ENCODE data around the gene ORC6. TPM values are rescaled to one million over a fixed set of nuclear protein-coding genes. Genes with fewer than 3 reads are reported as not detected.

Gene ORC6
- polyA plus RNA-seq, 2 donors = 7.7 to 9.0 TPM

DNA sequence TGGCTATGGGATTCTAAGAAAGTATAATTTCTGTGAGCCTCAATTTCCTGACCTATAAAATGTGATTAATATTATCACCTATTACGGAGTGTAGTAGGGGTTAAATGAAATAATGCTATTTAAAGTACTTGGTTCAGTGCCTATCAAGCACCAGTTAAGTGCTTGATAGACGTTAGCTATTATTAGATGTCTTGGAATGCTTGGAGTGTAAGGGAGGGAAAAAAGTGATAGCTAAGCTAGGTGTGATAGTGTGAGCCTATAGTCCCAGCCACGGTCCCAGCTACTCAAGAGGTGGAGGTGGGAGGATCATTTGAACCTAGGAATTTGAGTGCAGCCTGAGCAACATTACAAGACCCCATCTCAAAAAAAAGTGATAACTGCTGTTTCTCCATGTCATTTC lies 7.5 kb downstream of the ORC6 start:
- Histone ChIP-seq H3K4me3 (ENCODE audit: low read depth in 1 of 2, low read length in 2 of 2) (no peak overlapping the region), H3K9me3 (ENCODE audit: control insufficient read depth in 2 of 2, insufficient read depth in 1 of 2, low read depth in 1 of 2, low read length in 1 of 2) (no peaks in the 10 kb centered on the region), H3K4me1 (ENCODE audit: control insufficient read depth in 2 of 2, insufficient read depth in 2 of 2, low read length in 1 of 2) (no peaks in the 10 kb centered on the region), H3K36me3 (ENCODE audit: control insufficient read depth in 2 of 2, insufficient read depth in 2 of 2, low read length in 1 of 2) (no peaks in the 10 kb centered on the region), H3K27ac (ENCODE audit: low read depth in 2 of 2, low read length in 1 of 2) (no peak overlapping the region), H3K27me3 (ENCODE audit: control insufficient read depth in 1 of 2, insufficient read depth in 2 of 2, low read length in 2 of 2) (no peaks in the 10 kb centered on the region)
- 73 to 82% methylated on average over 3 of the region's 3 CpGs for WGBS, 2 donors

DNA sequence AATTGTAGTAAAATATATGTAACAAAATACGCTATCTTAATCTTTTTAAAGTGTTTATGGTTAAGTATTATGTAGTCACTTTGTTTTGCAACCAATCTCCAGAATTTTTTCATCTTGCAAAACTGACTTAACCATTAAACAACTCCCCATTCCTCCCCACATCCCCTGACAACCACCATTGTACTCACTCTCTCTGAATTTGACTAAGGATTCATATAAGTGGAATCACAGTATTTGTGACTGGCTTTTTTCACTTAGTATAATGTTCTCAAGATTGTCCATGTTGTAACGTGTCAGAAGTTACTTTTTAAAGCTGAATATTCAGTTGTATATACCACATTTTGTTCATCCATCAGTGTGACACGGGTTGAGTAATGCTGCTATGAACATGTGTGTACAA lies 10.6 kb downstream of the ORC6 start:
- Histone ChIP-seq H3K4me1 (ENCODE audit: control insufficient read depth in 2 of 2, insufficient read depth in 2 of 2, low read length in 1 of 2) (no peaks in the 10 kb centered on the region), H3K9me3 (ENCODE audit: control insufficient read depth in 2 of 2, insufficient read depth in 1 of 2, low read depth in 1 of 2, low read length in 1 of 2) (no peaks in the 10 kb centered on the region), H3K36me3 (ENCODE audit: control insufficient read depth in 2 of 2, insufficient read depth in 2 of 2, low read length in 1 of 2) (no peaks in the 10 kb centered on the region), H3K4me3 (ENCODE audit: low read depth in 1 of 2, low read length in 2 of 2) (no peak overlapping the region), H3K27me3 (ENCODE audit: control insufficient read depth in 1 of 2, insufficient read depth in 2 of 2, low read length in 2 of 2) (no peaks in the 10 kb centered on the region), H3K27ac (ENCODE audit: low read depth in 2 of 2, low read length in 1 of 2) (no peak overlapping the region)
- 90 to 95% methylated on average over 3 of the region's 3 CpGs for WGBS, 2 donors

DNA sequence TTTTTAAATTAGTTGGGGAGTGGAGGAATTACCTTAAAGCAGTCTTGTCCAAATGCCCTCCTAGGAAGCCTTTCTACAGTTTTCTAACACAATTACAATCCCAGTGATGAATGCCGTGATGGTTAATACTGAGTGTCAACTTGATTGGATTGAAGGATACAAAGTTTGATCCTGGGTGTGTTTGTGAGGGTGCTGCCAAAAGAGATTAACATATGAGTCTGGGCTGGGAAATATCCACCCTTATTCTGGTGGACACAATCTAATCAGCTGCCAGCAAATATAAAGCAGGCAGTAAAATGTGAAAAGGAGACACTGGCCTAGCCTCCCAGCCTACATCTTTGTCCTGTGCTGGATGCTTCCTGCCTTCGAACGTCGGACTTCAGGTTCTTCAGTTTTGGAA lies 12.2 kb downstream of the ORC6 start:
- H3K4me3 ChIP-seq (ENCODE audit: low read depth in 1 of 2, low read length in 2 of 2) = no peak overlapping the region
- no peaks in the 10 kb centered on the region for H3K4me1 ChIP-seq (ENCODE audit: control insufficient read depth in 2 of 2, insufficient read depth in 2 of 2, low read length in 1 of 2)
- H3K9me3 ChIP-seq (ENCODE audit: control insufficient read depth in 2 of 2, insufficient read depth in 1 of 2, low read depth in 1 of 2, low read length in 1 of 2) = no peaks in the 10 kb centered on the region
- WGBS, 2 donors = 83 to 91% methylated on average over 4 of the region's 4 CpGs
- no peaks in the 10 kb centered on the region for H3K27me3 ChIP-seq (ENCODE audit: control insufficient read depth in 1 of 2, insufficient read depth in 2 of 2, low read length in 2 of 2)
- no peak overlapping the region for H3K27ac ChIP-seq (ENCODE audit: low read depth in 2 of 2, low read length in 1 of 2)
- no peaks in the 10 kb centered on the region for H3K36me3 ChIP-seq (ENCODE audit: control insufficient read depth in 2 of 2, insufficient read depth in 2 of 2, low read length in 1 of 2)

DNA sequence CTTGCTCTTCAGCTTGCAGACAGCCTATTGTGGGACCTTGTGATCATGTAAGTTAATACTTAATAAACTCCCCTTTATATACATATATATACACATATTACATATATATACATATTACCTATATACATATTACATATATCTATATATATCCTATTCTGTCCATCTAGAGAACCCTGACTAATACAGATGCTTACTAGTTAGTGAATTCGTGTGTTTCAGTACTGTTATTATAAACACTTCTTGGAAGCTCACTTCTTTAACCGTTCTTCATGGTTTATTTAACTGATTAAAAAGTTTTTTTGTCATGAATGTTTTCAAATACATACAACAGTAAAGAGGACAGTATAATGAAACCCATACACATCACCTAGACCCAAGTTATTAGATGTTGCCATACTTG lies 12.6 kb downstream of the ORC6 start:
- Histone ChIP-seq H3K36me3 (ENCODE audit: control insufficient read depth in 2 of 2, insufficient read depth in 2 of 2, low read length in 1 of 2) (no peaks in the 10 kb centered on the region), H3K9me3 (ENCODE audit: control insufficient read depth in 2 of 2, insufficient read depth in 1 of 2, low read depth in 1 of 2, low read length in 1 of 2) (no peaks in the 10 kb centered on the region), H3K27me3 (ENCODE audit: control insufficient read depth in 1 of 2, insufficient read depth in 2 of 2, low read length in 2 of 2) (no peaks in the 10 kb centered on the region), H3K27ac (ENCODE audit: low read depth in 2 of 2, low read length in 1 of 2) (no peak overlapping the region), H3K4me3 (ENCODE audit: low read depth in 1 of 2, low read length in 2 of 2) (no peak overlapping the region), H3K4me1 (ENCODE audit: control insufficient read depth in 2 of 2, insufficient read depth in 2 of 2, low read length in 1 of 2) (no peaks in the 10 kb centered on the region)
- WGBS, 2 donors = 68 to 76% methylated on average over 2 of the region's 2 CpGs

DNA sequence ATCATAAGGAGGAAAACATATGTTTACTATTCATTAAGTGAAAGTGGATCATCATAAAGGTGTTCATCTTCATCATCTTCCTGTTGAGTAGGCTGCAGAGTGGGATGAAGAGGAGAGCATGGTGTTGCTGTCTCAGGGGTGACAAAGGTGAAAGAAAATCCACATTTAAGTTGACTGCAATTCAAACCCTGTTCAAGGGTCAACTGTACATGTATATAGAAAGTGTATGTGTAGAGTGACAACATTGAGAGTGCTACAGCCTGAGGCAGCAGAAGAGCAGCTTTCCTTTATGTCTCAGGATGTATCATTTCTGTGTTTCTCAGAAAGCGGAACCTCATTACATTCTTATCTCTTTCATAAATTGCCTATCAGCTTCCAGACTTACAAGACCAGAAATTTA lies 17.2 kb downstream of the ORC6 start:
- Histone ChIP-seq H3K27me3 (ENCODE audit: control insufficient read depth in 1 of 2, insufficient read depth in 2 of 2, low read length in 2 of 2) (no peaks in the 10 kb centered on the region), H3K4me1 (ENCODE audit: control insufficient read depth in 2 of 2, insufficient read depth in 2 of 2, low read length in 1 of 2) (no peaks in the 10 kb centered on the region), H3K36me3 (ENCODE audit: control insufficient read depth in 2 of 2, insufficient read depth in 2 of 2, low read length in 1 of 2) (no peaks in the 10 kb centered on the region), H3K4me3 (ENCODE audit: low read depth in 1 of 2, low read length in 2 of 2) (no peak overlapping the region), H3K27ac (ENCODE audit: low read depth in 2 of 2, low read length in 1 of 2) (no peak overlapping the region), H3K9me3 (ENCODE audit: control insufficient read depth in 2 of 2, insufficient read depth in 1 of 2, low read depth in 1 of 2, low read length in 1 of 2) (no peaks in the 10 kb centered on the region)
- WGBS, 2 donors = 0% methylated on average over 1 of the region's 1 CpG

DNA sequence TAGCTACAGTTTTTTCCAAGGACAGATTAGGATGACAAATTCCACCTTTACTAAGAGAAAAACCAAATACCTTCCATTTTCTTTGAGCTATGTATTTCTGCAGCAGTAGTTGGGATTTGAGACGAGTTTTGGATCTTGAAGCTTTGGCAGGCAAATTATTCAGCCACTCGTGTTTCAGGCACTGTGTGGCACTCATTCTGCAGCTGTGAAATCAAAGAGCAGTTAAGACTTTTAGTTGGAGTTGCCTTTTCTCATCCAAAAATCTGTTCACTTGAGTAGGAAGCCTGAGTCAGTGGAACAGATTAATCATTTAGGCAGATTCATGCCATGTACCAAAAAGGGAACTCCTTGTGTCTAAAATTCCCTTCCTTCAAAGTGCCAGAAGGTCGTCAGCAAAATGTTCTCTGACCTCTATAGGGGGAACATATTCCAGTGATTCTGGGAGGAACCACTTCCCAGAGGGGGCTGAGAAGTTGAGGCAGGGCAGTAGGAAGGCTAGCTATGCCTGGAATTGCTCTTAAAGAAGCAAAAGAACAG lies 20.1 kb downstream of the ORC6 start:
- no peak overlapping the region for H3K4me3 ChIP-seq (ENCODE audit: low read depth in 1 of 2, low read length in 2 of 2)
- H3K27me3 ChIP-seq (ENCODE audit: control insufficient read depth in 1 of 2, insufficient read depth in 2 of 2, low read length in 2 of 2) = no peaks in the 10 kb centered on the region
- 31 to 40% methylated on average over 3 of the region's 3 CpGs for WGBS, 2 donors
- H3K4me1 ChIP-seq (ENCODE audit: control insufficient read depth in 2 of 2, insufficient read depth in 2 of 2, low read length in 1 of 2) = no peaks in the 10 kb centered on the region
- H3K9me3 ChIP-seq (ENCODE audit: control insufficient read depth in 2 of 2, insufficient read depth in 1 of 2, low read depth in 1 of 2, low read length in 1 of 2) = no peaks in the 10 kb centered on the region
- H3K36me3 ChIP-seq (ENCODE audit: control insufficient read depth in 2 of 2, insufficient read depth in 2 of 2, low read length in 1 of 2) = no peaks in the 10 kb centered on the region
- no peak overlapping the region for H3K27ac ChIP-seq (ENCODE audit: low read depth in 2 of 2, low read length in 1 of 2)

DNA sequence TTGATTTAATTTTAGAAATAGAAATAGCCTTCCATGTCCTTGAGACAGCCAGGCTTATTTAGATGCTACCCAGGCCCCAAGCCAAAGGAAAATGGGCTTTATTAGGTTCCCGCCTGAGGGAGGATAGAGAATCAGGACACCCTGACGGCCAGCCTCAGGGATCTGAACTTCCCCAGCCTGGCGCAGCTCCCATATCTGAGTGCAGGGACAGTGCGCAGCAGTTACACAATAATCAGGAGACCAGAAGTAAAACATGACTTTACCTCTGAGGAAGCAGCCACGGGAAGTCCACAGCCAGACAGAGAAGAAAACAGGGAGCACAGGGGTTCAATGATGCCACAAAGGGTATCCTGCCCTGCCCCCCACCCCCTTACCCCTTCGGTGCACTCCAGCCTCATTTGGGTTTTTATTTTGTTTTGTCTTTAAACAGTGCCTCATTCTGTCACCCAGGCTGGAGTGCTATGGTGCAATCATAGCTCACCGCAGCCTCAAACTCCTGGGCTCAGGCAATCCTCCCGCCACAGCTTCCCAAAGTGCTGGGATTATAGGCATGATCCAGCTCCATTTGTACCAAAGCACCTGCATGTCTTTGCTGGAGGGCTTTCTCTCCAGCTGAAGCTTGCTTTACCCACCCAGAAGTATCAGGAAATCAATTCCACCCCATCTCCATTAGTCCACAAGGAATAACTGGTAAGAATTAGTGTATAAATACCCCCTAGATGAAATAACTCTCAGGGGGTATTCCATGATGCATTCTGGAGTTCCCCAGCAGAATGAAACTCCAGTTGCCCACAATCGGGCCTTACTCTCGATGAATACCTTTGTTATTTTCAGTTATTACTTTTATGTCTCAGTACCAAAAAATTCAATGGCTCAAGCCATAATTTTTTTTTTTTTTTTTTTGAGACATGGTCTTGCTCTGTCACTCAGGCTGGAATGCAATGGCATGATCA lies 21.9 kb downstream of the ORC6 start:
- no peak overlapping the region for H3K4me3 ChIP-seq (ENCODE audit: low read depth in 1 of 2, low read length in 2 of 2)
- no peaks in the 10 kb centered on the region for H3K9me3 ChIP-seq (ENCODE audit: control insufficient read depth in 2 of 2, insufficient read depth in 1 of 2, low read depth in 1 of 2, low read length in 1 of 2)
- no peaks in the 10 kb centered on the region for H3K4me1 ChIP-seq (ENCODE audit: control insufficient read depth in 2 of 2, insufficient read depth in 2 of 2, low read length in 1 of 2)
- no peaks in the 10 kb centered on the region for H3K27me3 ChIP-seq (ENCODE audit: control insufficient read depth in 1 of 2, insufficient read depth in 2 of 2, low read length in 2 of 2)
- WGBS, 2 donors = 79 to 85% methylated on average over 10 of the region's 10 CpGs
- H3K27ac ChIP-seq (ENCODE audit: low read depth in 2 of 2, low read length in 1 of 2) = no peak overlapping the region
- H3K36me3 ChIP-seq (ENCODE audit: control insufficient read depth in 2 of 2, insufficient read depth in 2 of 2, low read length in 1 of 2) = no peaks in the 10 kb centered on the region

DNA sequence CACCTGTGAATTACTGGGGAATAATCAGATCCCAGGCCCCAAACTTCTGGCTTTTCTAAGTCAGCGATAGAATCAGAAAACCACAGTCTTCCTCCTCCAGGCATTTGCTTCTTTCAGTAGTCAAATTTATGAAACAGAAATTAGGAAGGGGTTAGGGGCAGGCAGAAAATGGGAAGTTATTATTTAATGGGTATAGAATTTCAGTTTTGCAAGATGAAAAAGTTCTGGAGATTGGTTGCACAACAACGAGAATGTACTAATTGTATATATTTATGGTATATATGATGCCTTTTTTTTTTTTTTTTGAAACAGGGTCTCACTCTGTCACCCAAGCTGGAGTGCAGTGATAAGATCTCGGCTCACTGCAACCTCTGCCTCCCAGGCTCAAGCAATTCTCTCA lies 23.5 kb downstream of the ORC6 start:
- Histone ChIP-seq H3K9me3 (ENCODE audit: control insufficient read depth in 2 of 2, insufficient read depth in 1 of 2, low read depth in 1 of 2, low read length in 1 of 2) (no peaks in the 10 kb centered on the region), H3K27ac (ENCODE audit: low read depth in 2 of 2, low read length in 1 of 2) (no peak overlapping the region), H3K36me3 (ENCODE audit: control insufficient read depth in 2 of 2, insufficient read depth in 2 of 2, low read length in 1 of 2) (no peaks in the 10 kb centered on the region), H3K4me3 (ENCODE audit: low read depth in 1 of 2, low read length in 2 of 2) (no peak overlapping the region), H3K4me1 (ENCODE audit: control insufficient read depth in 2 of 2, insufficient read depth in 2 of 2, low read length in 1 of 2) (no peaks in the 10 kb centered on the region), H3K27me3 (ENCODE audit: control insufficient read depth in 1 of 2, insufficient read depth in 2 of 2, low read length in 2 of 2) (no peaks in the 10 kb centered on the region)
- 76 to 79% methylated on average over 3 of the region's 3 CpGs for WGBS, 2 donors

DNA sequence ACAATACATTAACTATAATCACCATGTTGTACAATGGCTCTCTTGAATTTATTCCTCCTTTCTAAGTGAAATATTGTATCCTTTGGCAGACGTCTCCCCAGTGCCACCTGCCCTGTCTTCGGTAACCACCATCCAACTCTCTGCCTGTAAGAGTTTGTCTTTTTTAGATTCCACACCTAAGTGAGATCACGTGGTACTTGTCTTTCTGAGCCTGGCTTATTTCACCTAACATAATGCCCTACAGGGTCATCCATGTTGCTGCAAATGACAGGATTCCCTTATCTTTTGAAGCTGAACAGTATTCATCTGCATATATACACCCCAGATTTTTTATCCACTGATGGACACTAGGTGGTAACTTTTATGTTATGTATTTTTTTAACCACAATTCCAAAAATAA lies 24.2 kb downstream of the ORC6 start:
- WGBS, 2 donors = 74 to 79% methylated on average over 3 of the region's 3 CpGs
- Histone ChIP-seq H3K4me3 (ENCODE audit: low read depth in 1 of 2, low read length in 2 of 2) (no peak overlapping the region), H3K36me3 (ENCODE audit: control insufficient read depth in 2 of 2, insufficient read depth in 2 of 2, low read length in 1 of 2) (no peaks in the 10 kb centered on the region), H3K27me3 (ENCODE audit: control insufficient read depth in 1 of 2, insufficient read depth in 2 of 2, low read length in 2 of 2) (no peaks in the 10 kb centered on the region), H3K4me1 (ENCODE audit: control insufficient read depth in 2 of 2, insufficient read depth in 2 of 2, low read length in 1 of 2) (no peaks in the 10 kb centered on the region), H3K27ac (ENCODE audit: low read depth in 2 of 2, low read length in 1 of 2) (no peak overlapping the region), H3K9me3 (ENCODE audit: control insufficient read depth in 2 of 2, insufficient read depth in 1 of 2, low read depth in 1 of 2, low read length in 1 of 2) (no peaks in the 10 kb centered on the region)

Measured in esophagus (tissue), 2 donors.